ENCODE results near the gene EPHB6.

- TF ChIP-seq, protein P1, sequence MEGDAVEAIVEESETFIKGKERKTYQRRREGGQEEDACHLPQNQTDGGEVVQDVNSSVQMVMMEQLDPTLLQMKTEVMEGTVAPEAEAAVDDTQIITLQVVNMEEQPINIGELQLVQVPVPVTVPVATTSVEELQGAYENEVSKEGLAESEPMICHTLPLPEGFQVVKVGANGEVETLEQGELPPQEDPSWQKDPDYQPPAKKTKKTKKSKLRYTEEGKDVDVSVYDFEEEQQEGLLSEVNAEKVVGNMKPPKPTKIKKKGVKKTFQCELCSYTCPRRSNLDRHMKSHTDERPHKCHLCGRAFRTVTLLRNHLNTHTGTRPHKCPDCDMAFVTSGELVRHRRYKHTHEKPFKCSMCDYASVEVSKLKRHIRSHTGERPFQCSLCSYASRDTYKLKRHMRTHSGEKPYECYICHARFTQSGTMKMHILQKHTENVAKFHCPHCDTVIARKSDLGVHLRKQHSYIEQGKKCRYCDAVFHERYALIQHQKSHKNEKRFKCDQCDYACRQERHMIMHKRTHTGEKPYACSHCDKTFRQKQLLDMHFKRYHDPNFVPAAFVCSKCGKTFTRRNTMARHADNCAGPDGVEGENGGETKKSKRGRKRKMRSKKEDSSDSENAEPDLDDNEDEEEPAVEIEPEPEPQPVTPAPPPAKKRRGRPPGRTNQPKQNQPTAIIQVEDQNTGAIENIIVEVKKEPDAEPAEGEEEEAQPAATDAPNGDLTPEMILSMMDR (IDR thresholded peaks at IDR 0.05): no peak
- TF ChIP-seq POLR2A (IDR thresholded peaks at IDR 0.05) (no peak), POLR2AphosphoS5 (IDR thresholded peaks at IDR 0.05) (no peak)
These were observed 15.3 kb downstream of the EPHB6 start for GRCh38 chr7:142870147-142870559.

Measured in sigmoid colon (tissue), 4 donors.